Islet of Langerhans (tissue), 1 donor: Measurements from ENCODE around the gene ADSS1.

ENCODE experiments used
- FAIRE-seq: peaks from one replicate; lab custom pipeline; 2011; peaks lifted over from hg19 to GRCh38; lab: Jason Lieb, UNC

Gene ADSS1

DNA sequence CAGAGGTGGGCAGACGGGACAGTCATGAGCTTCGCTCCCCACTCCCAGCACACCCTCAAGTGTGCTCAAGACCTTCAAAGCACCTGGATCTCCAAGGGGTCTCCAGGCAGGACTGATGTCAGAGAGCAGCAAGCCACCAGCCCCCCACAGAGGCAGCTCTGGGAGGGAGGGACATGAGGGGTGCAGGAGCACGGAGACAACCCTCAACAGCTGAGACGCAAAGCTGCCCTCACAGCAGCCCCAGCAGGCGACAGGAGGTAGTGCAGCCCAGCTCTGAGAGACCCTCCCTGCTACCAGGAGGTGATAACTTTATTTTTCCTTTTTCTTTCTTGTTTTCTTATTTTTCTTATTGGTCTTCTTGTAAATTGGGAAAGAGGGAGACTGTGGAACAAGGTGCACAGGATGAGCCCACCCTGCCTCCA is 46.8 kb downstream of the ADSS1 start:
- FAIRE-seq, result no peak

- FAIRE-seq, result no peak
These were observed 47.3 kb downstream of the ADSS1 start for GRCh38 chr14:104771374-104771773.

DNA sequence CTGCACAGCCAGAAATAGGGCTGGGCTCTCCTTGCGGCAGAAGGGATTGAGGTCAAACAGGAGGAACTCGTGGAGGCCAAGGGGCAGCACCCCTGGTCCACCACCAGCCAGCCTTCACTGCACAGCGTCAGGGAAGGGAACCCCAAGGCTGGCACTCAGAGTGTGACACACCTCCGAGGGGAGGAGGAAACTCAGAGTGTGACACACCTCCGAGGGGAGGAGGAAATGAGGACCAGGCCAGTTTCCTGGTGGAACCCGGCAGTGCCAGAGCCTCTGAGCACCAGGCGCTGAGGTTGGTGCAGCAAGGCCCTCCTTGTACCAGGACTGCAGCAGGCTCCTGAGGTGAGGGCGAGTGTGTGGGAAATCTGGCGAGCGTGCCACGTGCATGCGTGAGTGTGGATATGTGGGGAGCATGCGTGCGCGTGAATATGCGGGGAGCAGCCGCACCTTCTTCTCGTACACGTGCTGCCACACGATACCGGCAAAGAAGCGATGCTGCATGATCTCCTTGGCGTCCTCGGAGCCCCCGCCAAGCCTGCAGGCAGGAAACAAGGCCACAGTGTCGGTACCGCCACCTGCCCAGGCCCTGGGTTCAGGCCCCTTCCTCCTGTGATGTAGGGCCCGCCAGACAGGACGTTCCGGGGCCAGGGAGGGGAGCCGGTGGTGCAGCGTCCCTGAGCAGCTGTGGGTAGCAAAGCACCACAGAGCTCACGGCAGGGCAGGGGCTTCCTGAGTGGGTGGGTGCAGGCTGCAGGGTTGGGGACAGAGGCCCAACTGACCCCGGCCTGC is 48.1 kb downstream of the ADSS1 start:
- no peak for FAIRE-seq

GRCh38 chr14:104772707-104773504 is 48.9 kb downstream of the ADSS1 start:
- FAIRE-seq, result no peak

- no peak for FAIRE-seq
These were observed 49.8 kb downstream of the ADSS1 start for GRCh38 chr14:104773505-104774452.

GRCh38 chr14:104774453-104775072 is 50.5 kb downstream of the ADSS1 start:
- FAIRE-seq, result no peak

- FAIRE-seq, result no peak
These were observed 51.1 kb downstream of the ADSS1 start for GRCh38 chr14:104775073-104775489.

DNA sequence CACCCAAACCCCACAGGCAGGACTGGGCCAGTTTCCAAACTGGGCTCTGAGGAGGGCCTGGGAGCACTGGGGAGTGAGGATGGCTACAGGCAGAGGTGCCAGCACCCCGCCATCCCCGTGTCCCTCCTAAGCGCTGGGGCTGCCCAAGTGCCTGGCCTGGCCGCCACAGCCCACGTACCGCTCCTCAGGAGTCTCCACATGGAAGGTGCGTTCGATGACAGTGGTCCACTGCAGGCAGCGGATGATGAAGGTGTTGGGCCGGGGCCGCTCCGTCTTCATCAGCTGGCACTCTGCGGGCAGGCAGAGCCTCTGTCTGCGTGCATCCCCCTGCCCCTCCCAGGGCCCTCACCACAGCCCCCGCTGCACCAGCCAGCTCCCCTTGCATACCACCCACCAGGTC is 52.5 kb downstream of the ADSS1 start:
- no peak for FAIRE-seq

- FAIRE-seq, result no peak
These were observed 53.2 kb downstream of the ADSS1 start for GRCh38 chr14:104776961-104777807.

DNA sequence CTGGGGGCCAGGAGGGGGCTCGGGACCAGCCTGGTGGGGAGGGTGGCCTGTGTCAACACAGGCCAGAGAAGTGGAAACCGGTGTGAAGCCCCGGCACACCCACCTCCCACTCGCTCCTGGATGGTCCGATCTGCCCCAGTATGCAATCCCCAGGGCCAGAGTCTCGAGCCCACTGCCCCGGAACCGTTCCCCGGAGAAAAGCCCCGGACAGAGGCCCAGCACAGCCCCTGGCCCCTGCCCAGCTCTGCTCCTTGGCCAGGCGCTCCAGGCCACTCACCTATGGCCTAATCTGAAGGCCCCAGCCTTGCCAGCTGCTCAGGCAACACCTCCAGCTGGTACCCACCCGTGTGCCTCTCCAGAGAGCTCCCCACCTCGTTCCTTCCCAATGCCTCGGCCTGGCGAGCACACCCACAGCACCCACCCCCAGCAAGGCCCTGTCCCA is 53.8 kb downstream of the ADSS1 start:
- FAIRE-seq, result no peak

GRCh38 chr14:104778694-104779331 is 54.8 kb downstream of the ADSS1 start:
- FAIRE-seq, result no peak

- no peak for FAIRE-seq
These were observed 55.9 kb downstream of the ADSS1 start for GRCh38 chr14:104779776-104780512.

DNA sequence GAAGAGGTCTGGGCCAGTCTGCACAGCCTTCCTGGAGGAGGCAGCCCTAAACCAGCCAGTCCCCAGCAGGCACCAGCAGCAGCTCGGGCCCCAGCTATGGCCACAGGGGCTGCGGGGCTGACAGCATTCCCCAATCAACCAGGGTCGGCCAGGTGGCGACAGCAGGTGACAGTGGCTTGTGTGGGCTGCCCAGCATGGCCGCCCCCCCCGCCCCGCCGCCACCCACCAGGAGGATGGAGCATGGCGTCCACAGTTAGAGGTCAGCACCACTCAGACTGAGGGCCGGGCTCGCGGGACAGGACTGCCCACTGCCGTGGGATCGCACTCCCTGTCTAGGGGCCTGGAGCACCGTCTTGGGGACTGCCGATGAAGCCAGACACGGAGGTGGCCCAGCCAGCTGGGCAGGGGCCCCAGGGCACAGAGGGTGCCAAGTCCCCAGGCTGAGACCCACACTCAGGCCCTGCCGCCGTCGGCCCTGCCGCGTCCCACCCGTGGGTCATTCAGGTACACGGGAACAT is 56.5 kb downstream of the ADSS1 start:
- no peak for FAIRE-seq

- FAIRE-seq, result no peak
These were observed 57.4 kb downstream of the ADSS1 start for GRCh38 chr14:104781271-104782077.

GRCh38 chr14:104782086-104782807 is 58.2 kb downstream of the ADSS1 start:
- FAIRE-seq, result no peak

- no peak for FAIRE-seq
These were observed 58.7 kb downstream of the ADSS1 start for GRCh38 chr14:104782808-104783139.

- FAIRE-seq, result no peak
These were observed 59.6 kb downstream of the ADSS1 start for GRCh38 chr14:104783484-104784217.
